B cell (primary cell): ENCODE data around the gene AFG3L2. TPM values are rescaled to one million over a fixed set of nuclear protein-coding genes. Genes with fewer than 3 reads are reported as not detected.
"Not testable (repeated sequence)": the region's sequence is repeated elsewhere in the genome, so short reads cannot be mapped to it uniquely, and the experiment has no call there.

Source experiments
- ATAC-seq: fragments of 200-7000 bp; cut with Tn5 transposase; one replicate; pipeline ENCODE4 v1.10.0; 2021; ENCODE audit warnings: low read depth, mild to moderate bottlenecking, moderate number of reproducible peaks, moderate library complexity
- CTCF ChIA-PET: fragments of 350-600 bp; sonication (Branson Sonifier 250); formaldehyde crosslinking; loops from one replicate; lab custom pipeline; 2021; ENCODE audit warnings: antibody characterized with exemption, inconsistent platforms; lab: Charles Lee
- POLR2A ChIA-PET: fragments of 350-600 bp; sonication (Branson Sonifier 250); formaldehyde crosslinking; loops from one replicate; lab custom pipeline; 2021; ENCODE audit warnings: antibody characterized with exemption; lab: Charles Lee
- DNase-seq: peaks from one replicate; pipeline ENCODE4 v3.0.0; 2013
- H2AFZ ChIP-seq: 2 replicates; pipeline ENCODE4 v1.6.1; 2012; ENCODE audit warnings: mild to moderate bottlenecking, low read depth, low read length; ENCODE audit not compliant: insufficient read depth, poor library complexity, severe bottlenecking
- H3K27ac ChIP-seq, 2 donors: 1 replicate in 1 of 2; 2 replicates in 1 of 2; pipeline ENCODE4 v1.5.1; 2012 to 2013; ENCODE audit warnings: low read length in 2 of 2, mild to moderate bottlenecking in 2 of 2, moderate library complexity in 1 of 2
- H3K27me3 ChIP-seq, 4 experiments: fragments of 200-600 bp in 1 of 4; sonication (generic) in 1 of 4; replicated peaks in 1 of 4; 1 replicate in 2 of 4; 2 replicates in 2 of 4; pipeline versions ENCODE4 v1.6.1 to v1.7.0; 2013 to 2016; ENCODE audit warnings: low read length in 3 of 4, mild to moderate bottlenecking in 2 of 4, mixed read lengths in 1 of 4, moderate library complexity in 1 of 4; ENCODE audit not compliant: insufficient read depth in 4 of 4, control insufficient read depth in 3 of 4; ENCODE audit errors: control extremely low read depth in 1 of 4
- H3K36me3 ChIP-seq, 2 experiments: replicated peaks in 1 of 2; 1 replicate in 1 of 2; 2 replicates in 1 of 2; pipeline versions ENCODE4 v1.6.1 to v1.7.1; 2013; ENCODE audit warnings: low read length in 1 of 2; ENCODE audit not compliant: insufficient read depth in 2 of 2, control insufficient read depth in 1 of 2; ENCODE audit errors: control extremely low read depth in 1 of 2, extremely low read depth in 1 of 2
- H3K4me1 ChIP-seq, 2 donors: fragments of 200-600 bp in 1 of 2; sonication (generic) in 1 of 2; 1 replicate in 1 of 2; 2 replicates in 1 of 2; pipeline versions ENCODE4 v1.5.1 to v1.6.1; 2013 to 2017; ENCODE audit warnings: low read length in 2 of 2; ENCODE audit not compliant: control insufficient read depth in 2 of 2, insufficient read depth in 2 of 2
- H3K4me2 ChIP-seq: replicated peaks from 2 replicates; pipeline ENCODE3; 2012; ENCODE audit warnings: mild to moderate bottlenecking, low read depth, low read length; ENCODE audit not compliant: poor library complexity, severe bottlenecking
- H3K4me3 ChIP-seq, 5 experiments: fragments of 200-600 bp in 1 of 5; sonication (generic) in 1 of 5; 1 replicate in 3 of 5; 2 replicates in 2 of 5; pipeline versions ENCODE4 v1.5.1 to v1.7.0; 2011 to 2016; ENCODE audit warnings: low read length in 4 of 5, mild to moderate bottlenecking in 4 of 5, low read depth in 2 of 5, control low read depth in 1 of 5, moderate library complexity in 1 of 5; ENCODE audit not compliant: insufficient read depth in 1 of 5; ENCODE audit errors: control extremely low read depth in 1 of 5, extremely low read depth in 1 of 5
- H3K79me2 ChIP-seq: fragments of 200-600 bp; sonication (generic); one replicate; pipeline ENCODE4 v1.6.0; 2016; ENCODE audit warnings: low read length; ENCODE audit not compliant: control insufficient read depth, insufficient read depth
- H3K9ac ChIP-seq: fragments of 200-600 bp; sonication (generic); 2 replicates; pipeline ENCODE4 v1.6.1; 2017; ENCODE audit warnings: mild to moderate bottlenecking, low read length, moderate library complexity
- H3K9me3 ChIP-seq, 3 donors: one replicate each; pipeline versions ENCODE4 v1.6.1 to v1.7.1; 2013; ENCODE audit warnings: low read length in 2 of 3; ENCODE audit not compliant: control insufficient read depth in 2 of 3, insufficient read depth in 1 of 3; ENCODE audit errors: control extremely low read depth in 1 of 3
- H4K20me1 ChIP-seq: 2 replicates; pipeline ENCODE4 v1.6.0; 2012; ENCODE audit warnings: mild to moderate bottlenecking, low read length; ENCODE audit not compliant: insufficient read depth, control insufficient read depth, poor library complexity, severe bottlenecking
- H3K27ac Mint-ChIP-seq: one replicate; pipeline ENCODE4 v1.8.0; 2021; ENCODE audit warnings: mixed read lengths
- H3K27me3 Mint-ChIP-seq: one replicate; pipeline ENCODE4 v1.8.0; 2021; ENCODE audit warnings: mixed read lengths
- H3K4me1 Mint-ChIP-seq: one replicate; pipeline ENCODE4 v1.8.0; 2021; ENCODE audit warnings: mixed read lengths
- H3K4me3 Mint-ChIP-seq: one replicate; pipeline ENCODE4 v1.8.0; 2021; ENCODE audit warnings: mixed read lengths
- H3K9me3 Mint-ChIP-seq: one replicate; pipeline ENCODE4 v1.8.0; 2022; ENCODE audit warnings: mixed read lengths; ENCODE audit not compliant: insufficient read depth
- CTCF ChIP-seq: fragments of 200-600 bp; IDR thresholded peaks from one replicate; pipeline ENCODE4 v1.8.0; 2022; ENCODE audit warnings: antibody characterized with exemption, mild to moderate bottlenecking
- EZH2 ChIP-seq: IDR thresholded peaks from 2 replicates; pipeline ENCODE4 v1.6.1; 2012; ENCODE audit warnings: borderline replicate concordance, low read depth, mild to moderate bottlenecking, moderate library complexity, low read length; ENCODE audit not compliant: insufficient read depth, poor library complexity, severe bottlenecking
- WGBS: methylation state at CpG from one replicate; pipeline ENCODE4 v1.1.5; 2013; ENCODE audit warnings: missing lambda C conversion rate; ENCODE audit not compliant: insufficient coverage; 5-methylcytosine and 5-hydroxymethylcytosine counted together
- intact Hi-C: fragments of 100-400 bp; cut with micrococcal nuclease; formaldehyde crosslinking; loops from one replicate; pipeline ENCODE4 v1.10.0; 2022
- polyA plus RNA-seq: library from polyadenylated mRNA; depleted of rRNA; stranded (reverse); fragments of >200 nt; gene quantifications from 2 replicates; pipeline ENCODE4 v1.2.3, GENCODE V29; 2012
- total RNA-seq, 2 donors: library from RNA; stranded (reverse); fragments of 120-200 nt in 1 of 2; gene quantifications; 1 replicate in 1 of 2; 2 replicates in 1 of 2; pipeline versions ENCODE4 v1.2.3 to v1.2.4, GENCODE V29; 2013 to 2022

Gene AFG3L2
- total and polyA plus RNA-seq, 2 donors (not counting 1 experiment from before 2014, with no cell fraction given) = 11.9 to 40.7 TPM

DNA sequence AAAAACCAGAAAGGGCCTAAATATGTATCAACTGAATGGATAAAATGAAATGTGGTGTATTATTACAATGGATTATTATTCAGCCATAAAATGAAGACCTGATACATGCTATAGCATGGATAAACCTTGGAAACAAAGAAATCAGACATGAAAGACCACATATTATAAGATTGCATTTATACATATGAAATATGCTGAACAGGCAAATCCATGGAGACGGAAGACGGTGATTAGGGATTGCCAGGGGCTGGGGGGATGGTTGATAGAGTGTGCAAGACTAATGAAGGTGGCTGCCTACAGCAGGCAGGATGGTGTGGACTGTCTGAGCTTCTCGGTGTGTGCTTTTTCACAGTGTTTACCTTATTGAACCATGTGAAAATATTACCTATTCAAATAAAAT is 11.4 kb upstream of the AFG3L2 start:
- no peaks in the 10 kb centered on the region for H3K4me1 ChIP-seq
- no peak overlapping the region for H3K4me2 ChIP-seq
- ChIA-PET POLR2A (no interaction called here), CTCF (interaction anchor here (1.2 to 7.6 kb wide), 2 partner anchors 20 to 272 kb away, joined by 3 to 111 read pairs; partner anchors contain the start of genes PRELID3A and SPIRE1)
- Mint-ChIP-seq H3K9me3 (no peaks in the 10 kb centered on the region), H3K4me1 (no peaks in the 10 kb centered on the region), H3K27ac (no peak overlapping the region), H3K27me3 (peaks cover 1% of the 10 kb centered on the region), H3K4me3 (no peak overlapping the region)
- no peaks in the 10 kb centered on the region for H3K9me3 ChIP-seq
- DNase-seq (no peak), ATAC-seq (no peak)
- no peaks in the 10 kb centered on the region for H3K27me3 ChIP-seq
- intact Hi-C loops = no loop called here
- no peak overlapping the region for H3K27ac ChIP-seq
- no peak for TF ChIP-seq CTCF
- TF ChIP-seq EZH2 = no peak
- no peak overlapping the region for H3K4me3 ChIP-seq
- WGBS = 100% methylated on average over 2 of the region's 3 CpGs
- no peaks in the 10 kb centered on the region for H4K20me1 ChIP-seq
- no peak overlapping the region for H3K9ac ChIP-seq
- no peaks in the 10 kb centered on the region for H3K79me2 ChIP-seq
- no peaks in the 10 kb centered on the region for H3K36me3 ChIP-seq
- no peak overlapping the region for H2AFZ ChIP-seq

- intact Hi-C loops = no loop called here
- DNase-seq (no peak), ATAC-seq (no peak)
- Histone ChIP-seq H4K20me1 (no peaks in the 10 kb centered on the region), H3K9me3 (peaks cover 0 to 7% (median 0%) of the 10 kb centered on the region in 3 donors), H2AFZ (no peak overlapping the region), H3K79me2 (no peaks in the 10 kb centered on the region), H3K27me3 (no peaks in the 10 kb centered on the region), H3K27ac (no peak overlapping the region), H3K4me1 (no peaks in the 10 kb centered on the region), H3K9ac (no peak overlapping the region), H3K4me2 (no peak overlapping the region), H3K36me3 (no peaks in the 10 kb centered on the region), H3K4me3 (no peak overlapping the region)
- TF ChIP-seq EZH2 (no peak), CTCF (no peak)
- Mint-ChIP-seq H3K4me3 (no peak overlapping the region), H3K4me1 (no peaks in the 10 kb centered on the region), H3K27me3 (no peaks in the 10 kb centered on the region), H3K9me3 (no peaks in the 10 kb centered on the region), H3K27ac (no peak overlapping the region)
- WGBS = 67% methylated on average over 1 of the region's 2 CpGs
- ChIA-PET CTCF (interaction anchor here (0.9 kb wide), 1 partner anchor 275 kb away, joined by 3 read pairs; no protein-coding TSS in a partner anchor), POLR2A (no interaction called here)
Observed at GRCh38 chr18:12384261-12384660, 7.2 kb upstream of the AFG3L2 start.

GRCh38 chr18:12383759-12384158 is 6.7 kb upstream of the AFG3L2 start:
- H3K36me3 ChIP-seq, ATAC-seq, H3K27me3 Mint-ChIP-seq, H3K9me3 Mint-ChIP-seq, H3K9me3 ChIP-seq, POLR2A ChIA-PET, H2AFZ ChIP-seq, H3K79me2 ChIP-seq, H3K4me3 ChIP-seq, DNase-seq, H3K4me2 ChIP-seq, H3K4me1 Mint-ChIP-seq, H3K27ac Mint-ChIP-seq, H3K4me1 ChIP-seq, H3K27me3 ChIP-seq, H3K27ac ChIP-seq, H3K4me3 Mint-ChIP-seq, H3K9ac ChIP-seq, intact Hi-C loops, H4K20me1 ChIP-seq: not testable (repeated sequence)
- CTCF ChIA-PET = interaction anchor here (1.8 kb wide), 1 partner anchor 9 kb away, joined by 7 read pairs; no protein-coding TSS in a partner anchor
- WGBS = 93% methylated on average over 4 of the region's 5 CpGs
